ENCODE measurements around the gene TNPO1. TPM values are rescaled to one million over a fixed set of nuclear protein-coding genes. Genes with fewer than 3 reads are reported as not detected.

The TNPO1 gene
- total and polyA plus RNA-seq, 12 donors = 5.3 to 78.0 (median 67.5) TPM

GRCh38 chr5:72814864-72815263, 1.6 kb upstream of the TNPO1 start:
- TF ChIP-seq CTCF (IDR thresholded peaks at IDR 0.05) = no peak
- ATAC-seq = no peak
- Histone ChIP-seq H3K36me3 (no peaks in the 10 kb centered on the region), H3K4me3 (no peak overlapping the region), H3K27ac (peak overlapping the region in 1 of 10 donors; percentile 96), H3K27me3 (no peaks in the 10 kb centered on the region), H3K9me3 (no peaks in the 10 kb centered on the region), H3K4me1 (peaks cover 0 to 35% (median 26%) of the 10 kb centered on the region in 9 donors)
- WGBS, 2 donors = 72 to 81% methylated on average over 1 of the region's 1 CpG
- no peak for DNase-seq
- intact Hi-C loops (cut with DNase I) = loop anchor here (5.0 to 10.0 kb wide), 8 partner anchors 37 to 450 kb away; no protein-coding TSS in a partner anchor

- DNase-seq = no peak
- no peak for ATAC-seq
- Histone ChIP-seq H3K27ac (peak overlapping the region; percentile 86 to 98 (median 96)), H3K4me3 (peak overlapping the region; percentile 68 to 89 (median 81)), H3K36me3 (no peaks in the 10 kb centered on the region), H3K9me3 (no peaks in the 10 kb centered on the region), H3K27me3 (no peaks in the 10 kb centered on the region), H3K4me1 (peaks cover 0 to 35% (median 26%) of the 10 kb centered on the region in 9 donors)
- WGBS, 2 donors = 5 to 9% methylated on average over 14 of the region's 14 CpGs
- intact Hi-C loops (cut with DNase I) = loop anchor here (1.0 to 10.0 kb wide), 12 partner anchors 31 to 451 kb away; no protein-coding TSS in a partner anchor
- no peak for TF ChIP-seq CTCF (IDR thresholded peaks at IDR 0.05)
Observed at GRCh38 chr5:72815580-72816283, 729 bp upstream of the TNPO1 start.

- DNase-seq (peak; percentile 51 to 57), ATAC-seq (peak; percentile 57 to 84 (median 70))
- Histone ChIP-seq H3K9me3 (no peaks in the 10 kb centered on the region), H3K27ac (peak overlapping the region; percentile 86 to 98 (median 96)), H3K36me3 (no peaks in the 10 kb centered on the region), H3K4me1 (peaks cover 0 to 40% (median 28%) of the 10 kb centered on the region in 9 donors), H3K4me3 (peak overlapping the region; percentile 68 to 89 (median 81)), H3K27me3 (no peaks in the 10 kb centered on the region)
- 0 to 1% methylated on average over 24 of the region's 24 CpGs for WGBS, 2 donors
- no peak for TF ChIP-seq CTCF (IDR thresholded peaks at IDR 0.05)
- intact Hi-C loops (cut with DNase I) = loop anchor here (2.0 to 10.0 kb wide), 11 partner anchors 30 to 452 kb away; no protein-coding TSS in a partner anchor
Observed at GRCh38 chr5:72817076-72817481, 618 bp downstream of the TNPO1 start.

DNA sequence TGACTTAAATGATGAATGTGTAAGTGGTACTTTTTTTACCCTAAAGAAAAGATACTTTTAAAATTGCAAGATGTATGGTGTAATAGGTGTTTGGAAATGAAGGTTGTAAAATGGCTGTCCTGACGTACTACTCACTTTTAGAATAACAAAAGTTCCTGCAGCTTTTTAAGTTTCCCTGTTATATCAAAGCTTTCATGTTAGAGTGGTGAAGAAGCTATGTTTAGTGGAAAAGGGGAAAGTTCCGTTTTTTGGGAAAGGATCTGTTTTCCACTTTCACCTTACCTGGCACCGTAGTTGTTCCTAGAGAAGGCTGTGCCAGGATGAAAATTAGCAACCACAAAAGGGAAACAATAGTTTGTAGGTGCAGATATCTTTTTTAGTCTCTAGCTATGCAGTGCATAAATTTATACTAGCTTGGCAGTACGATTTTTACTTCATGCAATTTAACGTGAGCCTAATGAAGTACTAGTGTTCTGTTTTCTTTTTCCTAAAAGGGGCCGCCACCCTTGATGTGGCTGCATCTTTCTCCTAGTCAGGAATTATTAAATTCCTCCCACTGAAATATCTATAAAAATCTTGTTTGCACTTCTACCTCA, 1.3 kb downstream of the TNPO1 start:
- peaks cover 0 to 47% (median 32%) of the 10 kb centered on the region in 9 donors for H3K4me1 ChIP-seq
- no peaks in the 10 kb centered on the region for H3K27me3 ChIP-seq
- no peaks in the 10 kb centered on the region for H3K36me3 ChIP-seq
- TF ChIP-seq CTCF (IDR thresholded peaks at IDR 0.05) = no peak
- H3K4me3 ChIP-seq = peak overlapping the region; percentile 68 to 89 (median 81)
- no peaks in the 10 kb centered on the region for H3K9me3 ChIP-seq
- WGBS, 2 donors = 14 to 19% methylated on average over 6 of the region's 6 CpGs
- intact Hi-C loops (cut with DNase I) = loop anchor here (2.0 to 10.0 kb wide), 11 partner anchors 29 to 453 kb away; no protein-coding TSS in a partner anchor
- peak overlapping the region in 9 of 10 donors; percentile 96 to 98 (median 96) for H3K27ac ChIP-seq
- ATAC-seq (no peak), DNase-seq (no peak)

All from heart right ventricle (tissue), 16 donors.